ENCODE measurements around the gene ARHGDIG.

The ARHGDIG gene

GRCh38 chr16:275041-275641 is 5.2 kb upstream of the ARHGDIG start:
- no peaks in the 10 kb centered on the region for H3K4me1 Mint-ChIP-seq
- no peak for TF ChIP-seq CTCF (IDR thresholded peaks at IDR 0.05; ENCODE audit: unreplicated experiment in 3 of 3)
- peaks cover 41% of the 10 kb centered on the region for H3K27me3 Mint-ChIP-seq (ENCODE audit: low read depth)
- no peaks in the 10 kb centered on the region for H3K36me3 Mint-ChIP-seq (ENCODE audit: low read depth)
- H3K27ac Mint-ChIP-seq: no peak overlapping the region
- peak overlapping the region in 2 of 3 experiments; percentile 59 to 66 for H3K4me3 Mint-ChIP-seq
- H3K9me3 Mint-ChIP-seq: no peaks in the 10 kb centered on the region

GRCh38 chr16:275786-276232 is 4.6 kb upstream of the ARHGDIG start, which contains the start of gene RGS11:
TSS of gene RGS11 (minus strand) at chr16:275944. CDS start at chr16:275911, 33 bp downstream.
- H3K27me3 Mint-ChIP-seq (ENCODE audit: low read depth): peaks cover 42% of the 10 kb centered on the region
- H3K27ac Mint-ChIP-seq: no peak within 1 kb of the TSS
- no peaks in the 10 kb centered on the region for H3K9me3 Mint-ChIP-seq
- peak within 1 kb of the TSS; percentile 77 to 80 (median 80) for H3K4me3 Mint-ChIP-seq
- H3K36me3 Mint-ChIP-seq (ENCODE audit: low read depth): no peaks in the 10 kb centered on the region
- TF ChIP-seq CTCF (IDR thresholded peaks at IDR 0.05; ENCODE audit: unreplicated experiment in 3 of 3): no peak
- H3K4me1 Mint-ChIP-seq: no peaks in the 10 kb centered on the region

GRCh38 chr16:276426-277077 is 3.8 kb upstream of the ARHGDIG start:
- TF ChIP-seq CTCF (IDR thresholded peaks at IDR 0.05; ENCODE audit: unreplicated experiment in 3 of 3): no peak
- no peaks in the 10 kb centered on the region for H3K4me1 Mint-ChIP-seq
- H3K36me3 Mint-ChIP-seq (ENCODE audit: low read depth): no peaks in the 10 kb centered on the region
- no peaks in the 10 kb centered on the region for H3K9me3 Mint-ChIP-seq
- no peak overlapping the region for H3K27ac Mint-ChIP-seq
- H3K27me3 Mint-ChIP-seq (ENCODE audit: low read depth): peaks cover 50% of the 10 kb centered on the region
- peak overlapping the region; percentile 77 to 80 (median 80) for H3K4me3 Mint-ChIP-seq

- no peak for TF ChIP-seq CTCF (IDR thresholded peaks at IDR 0.05; ENCODE audit: unreplicated experiment in 3 of 3)
- Mint-ChIP-seq H3K9me3 (no peaks in the 10 kb centered on the region), H3K27ac (no peak overlapping the region), H3K4me3 (peak overlapping the region; percentile 16 to 60 (median 20)), H3K4me1 (no peaks in the 10 kb centered on the region), H3K36me3 (ENCODE audit: low read depth) (no peaks in the 10 kb centered on the region), H3K27me3 (ENCODE audit: low read depth) (peaks cover 49% of the 10 kb centered on the region)
Observed at GRCh38 chr16:278863-279366, 1.5 kb upstream of the ARHGDIG start.

- Mint-ChIP-seq H3K36me3 (ENCODE audit: low read depth) (no peaks in the 10 kb centered on the region), H3K27ac (no peak overlapping the region), H3K4me3 (peak overlapping the region; percentile 10 to 60 (median 31)), H3K27me3 (ENCODE audit: low read depth) (peaks cover 49% of the 10 kb centered on the region), H3K4me1 (no peaks in the 10 kb centered on the region), H3K9me3 (no peaks in the 10 kb centered on the region)
- TF ChIP-seq CTCF (IDR thresholded peaks at IDR 0.05; ENCODE audit: unreplicated experiment in 3 of 3): no peak
Observed at GRCh38 chr16:279531-279930, 860 bp upstream of the ARHGDIG start.

Measured in nephron (organoid).